Stimulated activated CD8-positive, alpha-beta memory T cell treated with anti-CD3 and anti-CD28 coated beads, Interleukin-4, amount 100 ng/mL, for 24 hours (primary cell): ENCODE measurements around the gene MSANTD7.
A peak's percentile ranks its signal among the peaks of the same experiment; 100 is the strongest.
"Not testable (repeated sequence)": the region's sequence is repeated elsewhere in the genome, so short reads cannot be mapped to it uniquely, and the experiment has no call there.

Experiments used
- DNase-seq: peaks from one replicate; pipeline ENCODE4 v3.0.0-alpha.2; 2020; ENCODE audit warnings: low read depth

MSANTD7 gene

GRCh38 chr10:14837003-14837756 is 926 bp upstream of the MSANTD7 start:
- no peak for DNase-seq

DNA sequence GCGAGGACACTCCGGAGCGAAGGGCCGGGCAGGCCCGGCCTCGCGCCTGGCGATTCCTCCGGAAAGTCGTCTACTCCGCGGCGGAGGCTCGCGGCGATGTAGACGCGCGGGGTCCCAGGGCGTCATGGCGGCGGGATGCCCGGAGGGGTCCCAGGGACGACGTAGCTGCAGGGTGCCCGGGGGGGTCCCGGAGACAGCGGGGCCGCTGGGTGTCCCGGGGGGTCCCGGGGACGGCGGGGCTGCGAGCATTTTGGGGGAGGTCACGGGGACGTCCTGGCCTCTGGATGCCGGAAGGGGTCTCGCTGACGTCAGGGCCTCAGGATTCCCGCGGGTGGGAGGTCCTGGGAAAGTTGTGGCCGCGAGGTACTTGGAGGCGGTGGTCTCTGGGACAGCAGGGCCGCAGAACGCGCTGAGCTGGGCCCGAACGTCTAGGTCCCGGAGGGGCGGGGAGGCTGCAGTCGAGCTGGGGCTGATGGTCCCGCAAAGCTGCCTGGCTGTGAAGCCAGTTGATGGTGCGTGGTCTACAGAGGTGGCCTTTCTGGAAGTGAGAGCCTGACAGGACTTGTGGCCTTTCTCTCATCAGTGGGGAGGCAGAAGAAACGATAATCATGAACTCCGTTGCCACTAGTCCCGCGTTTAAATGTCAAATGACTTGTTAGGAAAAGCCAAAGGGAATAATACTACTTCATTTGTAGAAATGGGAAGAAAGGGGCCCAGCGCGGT is 637 bp downstream of the MSANTD7 start:
- peak; percentile 4 for DNase-seq

GRCh38 chr10:14839305-14839695 is 1.2 kb downstream of the MSANTD7 start:
- DNase-seq = no peak

DNA sequence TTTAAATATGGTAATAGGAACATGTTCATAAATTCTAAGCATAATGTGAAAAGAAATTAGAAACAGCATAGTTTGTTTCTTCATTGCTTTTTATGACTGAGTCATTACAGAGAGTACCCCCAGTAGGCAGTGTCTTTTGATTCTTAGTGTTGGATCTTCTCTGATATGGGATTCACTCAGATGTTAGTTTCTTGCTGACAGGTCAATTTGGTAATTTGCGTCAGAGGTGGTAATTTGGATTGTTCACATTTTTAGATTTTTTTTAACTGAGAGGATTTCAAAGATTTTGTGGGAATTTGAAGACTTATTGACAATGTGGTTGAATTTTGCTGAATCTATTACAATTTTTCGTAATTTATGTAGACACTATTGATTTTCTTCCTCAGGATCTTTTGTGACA is 2.1 kb downstream of the MSANTD7 start:
- no peak for DNase-seq

DNA sequence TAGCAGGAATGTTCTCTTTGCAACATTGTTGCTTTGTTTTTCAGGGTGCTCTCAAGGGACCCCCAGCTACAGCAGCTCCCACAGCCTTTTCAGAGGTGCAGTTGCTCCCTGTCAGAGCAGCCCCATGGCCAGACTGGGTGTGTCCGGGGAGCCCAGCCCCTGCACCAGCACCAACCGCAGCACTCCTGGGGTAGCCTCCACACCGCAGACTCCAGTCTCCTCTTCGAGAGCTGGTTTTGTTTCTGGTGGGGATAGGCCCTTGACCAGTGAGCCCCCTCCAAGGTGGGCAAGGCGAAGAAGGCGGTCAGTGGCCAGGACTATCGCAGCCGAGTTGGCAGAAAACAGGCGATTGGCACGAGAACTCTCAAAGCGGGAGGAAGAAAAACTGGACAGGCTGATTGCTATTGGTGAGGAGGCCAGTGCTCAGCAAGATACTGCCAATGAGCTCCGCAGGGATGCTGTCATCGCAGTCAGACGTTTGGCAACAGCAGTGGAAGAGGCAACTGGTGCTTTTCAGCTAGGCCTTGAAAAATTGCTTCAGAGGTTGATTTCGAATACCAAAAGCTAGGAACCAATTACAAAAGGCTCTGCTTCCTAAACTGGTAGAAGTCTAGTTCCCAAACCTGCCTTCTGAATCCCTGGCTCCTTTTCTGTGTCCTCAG is 5.4 kb downstream of the MSANTD7 start:
- no peak for DNase-seq

- DNase-seq = no peak
Measured at GRCh38 chr10:14844948-14845347, 6.8 kb downstream of the MSANTD7 start.

GRCh38 chr10:14852236-14852635 is 14.1 kb downstream of the MSANTD7 start:
- DNase-seq = no peak

GRCh38 chr10:14855453-14855852 is 17.3 kb downstream of the MSANTD7 start:
- DNase-seq = no peak

DNA sequence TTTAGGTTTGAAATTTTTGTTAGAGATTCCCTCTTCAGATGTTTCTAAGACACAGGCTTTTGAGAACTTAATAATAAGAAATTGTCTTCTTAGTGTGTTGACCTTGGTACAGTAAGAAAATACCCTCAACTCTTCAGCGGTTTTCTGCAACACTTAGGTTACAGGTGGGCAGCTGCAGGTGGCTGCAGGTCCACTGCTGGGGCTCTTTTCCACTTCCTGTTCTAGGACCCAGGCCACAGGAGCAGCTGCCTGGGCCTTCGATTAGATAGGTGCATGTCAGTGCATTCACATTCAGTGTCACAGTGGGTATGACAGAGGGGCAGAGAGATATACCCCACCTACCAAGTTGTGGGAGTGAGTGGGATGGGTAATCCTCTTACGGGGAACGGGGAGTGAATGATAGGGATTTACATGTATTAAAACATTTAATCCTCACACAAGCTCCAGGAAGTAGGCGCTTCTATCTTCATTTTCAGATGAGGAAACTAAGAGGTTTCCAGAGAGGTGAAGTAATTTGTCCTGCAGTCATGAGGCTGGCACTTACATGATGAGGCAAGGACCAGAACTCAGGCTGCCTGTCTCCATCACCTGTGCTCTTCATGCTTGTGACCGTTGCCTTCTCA is 20.3 kb downstream of the MSANTD7 start:
- DNase-seq = no peak

DNA sequence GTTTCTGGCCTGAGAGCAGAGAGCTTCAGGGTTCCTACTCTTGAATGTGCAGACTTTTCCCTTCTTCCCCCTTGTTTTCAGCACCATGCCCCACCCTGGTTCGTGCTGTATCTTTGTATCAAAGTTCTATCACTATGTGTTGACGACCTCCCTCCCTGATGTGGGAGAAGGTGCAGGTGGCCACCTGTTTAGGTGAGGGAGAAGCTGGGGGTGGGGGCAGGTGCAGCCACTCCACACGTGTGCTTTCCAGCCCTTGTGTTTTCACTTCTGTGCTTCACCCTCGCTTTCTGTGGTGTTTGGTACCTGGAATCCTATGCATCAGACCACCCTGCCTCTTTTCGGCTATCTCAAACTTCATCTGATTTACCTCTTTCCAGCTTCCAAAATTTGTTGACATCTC is 20.9 kb downstream of the MSANTD7 start:
- DNase-seq = no peak

- no peak for DNase-seq
Measured at GRCh38 chr10:14859775-14860174, 21.7 kb downstream of the MSANTD7 start.

- no peak for DNase-seq
Measured at GRCh38 chr10:14860791-14861190, 22.7 kb downstream of the MSANTD7 start.

DNA sequence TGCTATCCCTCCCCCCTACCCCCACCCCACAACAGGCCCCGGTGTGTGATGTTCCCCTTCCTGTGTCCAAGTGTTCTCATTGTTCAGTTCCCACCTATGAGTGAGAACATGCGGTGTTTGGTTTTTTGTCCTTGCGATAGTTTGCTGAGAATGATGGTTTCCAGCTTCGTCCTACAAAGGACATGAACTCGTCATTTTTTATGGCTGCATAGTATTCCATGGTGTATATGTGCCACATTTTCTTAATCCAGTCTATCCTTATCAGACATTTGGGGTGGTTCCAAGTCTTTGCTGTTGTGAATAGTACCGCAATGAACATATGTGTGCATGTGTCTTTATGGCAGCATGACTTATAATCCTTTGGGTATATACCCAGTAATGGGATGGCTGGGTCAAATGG is 26.4 kb downstream of the MSANTD7 start:
- not testable (repeated sequence) for DNase-seq

DNA sequence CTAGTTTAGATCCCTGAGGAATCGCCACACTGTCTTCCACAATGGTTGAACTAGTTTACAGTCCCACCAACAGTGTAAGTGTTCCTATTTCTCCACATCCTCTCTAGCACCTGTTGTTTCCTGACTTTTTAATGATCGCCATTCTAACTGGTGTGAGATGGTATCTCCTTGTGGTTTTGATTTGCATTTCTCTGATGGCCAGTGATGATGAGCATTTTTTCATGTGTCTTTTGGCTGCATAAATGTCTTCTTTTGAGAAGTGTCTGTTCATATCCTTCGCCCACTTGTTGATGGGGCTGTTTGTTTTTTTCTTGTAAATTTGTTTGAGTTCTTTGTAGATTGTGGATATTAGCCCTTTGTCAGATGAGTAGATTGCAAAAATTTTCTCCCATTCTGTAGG is 26.8 kb downstream of the MSANTD7 start:
- not testable (repeated sequence) for DNase-seq

DNA sequence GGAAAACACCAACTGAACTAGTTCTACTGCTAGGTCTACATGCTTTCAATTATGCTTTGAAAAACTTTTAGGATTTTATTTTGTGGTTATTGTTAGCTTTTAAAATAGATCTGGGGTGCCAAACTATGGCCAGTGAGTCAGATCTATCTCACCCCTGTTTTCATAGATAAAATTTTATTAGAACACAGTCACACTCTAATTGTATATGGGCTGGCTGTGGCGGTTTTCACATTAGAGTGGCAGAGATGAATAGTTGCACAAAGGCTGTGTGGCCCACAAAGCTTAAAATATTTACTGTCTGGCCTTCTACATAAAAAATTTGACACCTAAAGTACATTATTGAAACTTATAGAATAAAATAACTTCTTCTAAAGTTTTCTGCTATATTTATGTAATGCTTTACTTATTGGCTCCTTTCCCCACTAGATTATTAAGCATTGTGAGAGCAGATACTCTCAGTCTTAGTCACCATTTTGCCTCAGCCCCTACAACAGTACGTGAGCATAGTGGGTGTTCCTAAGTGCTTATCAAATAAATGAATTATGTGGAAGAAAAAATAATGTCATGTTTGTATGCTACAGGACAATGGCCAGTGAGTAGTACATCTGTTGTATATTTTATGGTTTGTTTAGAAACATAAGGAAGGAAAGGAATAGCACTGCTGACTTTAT is 35.1 kb downstream of the MSANTD7 start:
- DNase-seq = no peak

DNA sequence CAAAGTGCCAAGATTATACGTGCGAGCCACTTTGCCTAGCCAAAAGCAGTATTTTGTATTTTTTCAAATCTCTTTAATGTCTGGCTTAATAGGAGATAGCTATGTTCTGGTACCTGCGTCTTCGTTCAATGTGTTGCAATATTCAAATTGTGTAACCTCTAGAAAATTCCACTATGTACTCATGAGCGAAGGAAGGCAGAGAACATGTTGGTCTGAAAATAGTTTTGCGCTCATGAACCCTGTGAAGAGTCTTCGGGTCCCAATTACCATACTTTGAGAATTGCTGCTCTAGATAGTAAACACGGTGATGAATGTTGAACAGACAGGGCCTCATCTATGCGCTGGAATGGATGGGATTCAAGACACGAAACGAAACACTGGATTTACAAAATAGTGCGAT is 37.8 kb downstream of the MSANTD7 start:
- no peak for DNase-seq

DNA sequence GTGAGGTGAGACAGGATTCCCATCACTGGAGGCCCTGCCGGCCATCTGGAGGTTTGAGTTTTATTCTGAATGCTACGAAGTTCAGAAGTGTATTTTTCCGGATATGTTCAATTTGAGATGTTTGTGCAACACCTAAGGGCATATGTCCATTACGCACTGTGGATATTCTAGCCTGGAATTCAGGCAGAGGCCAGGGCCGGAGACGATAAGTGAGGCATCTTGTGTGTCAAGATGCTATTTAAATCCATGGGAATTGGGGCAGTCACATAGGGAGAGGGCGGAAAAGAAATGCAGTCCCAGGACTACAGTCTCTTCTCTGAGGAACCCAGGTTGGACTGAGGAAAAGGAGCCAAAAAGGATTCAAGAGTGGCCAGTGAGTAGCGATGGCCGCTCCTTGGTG is 38.7 kb downstream of the MSANTD7 start:
- DNase-seq = no peak

DNA sequence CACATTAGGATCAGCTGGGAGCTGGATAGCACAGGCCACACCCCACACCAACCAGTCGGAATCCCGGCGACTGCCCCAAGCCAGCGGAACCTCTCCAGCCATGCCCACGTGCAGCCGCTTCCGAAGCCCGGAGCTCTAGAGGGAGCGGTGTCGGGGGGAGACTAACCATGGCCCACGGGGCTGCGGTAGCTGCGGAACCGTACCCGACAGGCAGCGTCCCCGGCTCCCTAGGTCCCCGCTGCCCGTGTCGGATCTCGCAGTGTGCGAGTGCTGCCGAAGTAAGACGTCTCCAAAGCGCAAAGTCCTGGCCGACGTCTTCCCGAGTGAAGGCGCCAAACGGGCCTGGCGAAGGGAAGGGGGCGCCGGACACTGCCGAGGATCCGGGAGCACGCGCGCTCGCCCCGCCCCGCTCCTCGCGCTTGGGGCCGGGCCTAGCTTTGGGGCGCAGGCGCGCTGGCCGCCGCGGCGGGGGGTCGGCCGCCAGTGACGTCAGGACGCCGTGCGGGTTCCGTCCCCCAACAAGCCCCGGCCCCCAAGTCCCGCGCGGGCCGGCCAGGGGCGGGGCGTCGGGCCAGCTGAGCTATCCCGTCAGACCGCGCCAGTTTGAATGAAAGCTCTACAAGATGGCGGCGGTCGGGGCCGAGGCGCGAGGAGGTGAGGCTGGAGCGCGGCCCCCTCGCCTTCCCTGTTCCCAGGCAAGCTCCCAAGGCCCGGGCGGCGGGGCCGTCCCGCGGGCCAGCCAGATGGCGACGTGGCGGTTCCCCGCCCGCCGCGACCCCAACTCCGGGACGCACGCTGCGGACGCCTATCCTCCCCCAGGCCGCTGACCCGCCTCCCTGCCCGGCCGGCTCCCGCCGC is 40.4 kb downstream of the MSANTD7 start, which contains the start of gene SUV39H2:
SUV39H2 (plus strand) TSS at position 601 of the 858 bp plus-strand sequence; CDS start at position 624, 23 bp downstream.
- peak; percentile 91 for DNase-seq

GRCh38 chr10:14879124-14879927 is 41.2 kb downstream of the MSANTD7 start:
- DNase-seq = peak; percentile 22

- no peak for DNase-seq
Measured at GRCh38 chr10:14879928-14880193, 41.8 kb downstream of the MSANTD7 start.
